ENCODE data around the gene THBS3. TPM values are rescaled to one million over a fixed set of nuclear protein-coding genes. Genes with fewer than 3 reads are reported as not detected.

The THBS3 gene
- total and polyA plus RNA-seq, 2 of the 13 experiments (the other 11 are each of a cell fraction or from before 2014, with no cell fraction given): 0.86 to 3.6 TPM

DNA sequence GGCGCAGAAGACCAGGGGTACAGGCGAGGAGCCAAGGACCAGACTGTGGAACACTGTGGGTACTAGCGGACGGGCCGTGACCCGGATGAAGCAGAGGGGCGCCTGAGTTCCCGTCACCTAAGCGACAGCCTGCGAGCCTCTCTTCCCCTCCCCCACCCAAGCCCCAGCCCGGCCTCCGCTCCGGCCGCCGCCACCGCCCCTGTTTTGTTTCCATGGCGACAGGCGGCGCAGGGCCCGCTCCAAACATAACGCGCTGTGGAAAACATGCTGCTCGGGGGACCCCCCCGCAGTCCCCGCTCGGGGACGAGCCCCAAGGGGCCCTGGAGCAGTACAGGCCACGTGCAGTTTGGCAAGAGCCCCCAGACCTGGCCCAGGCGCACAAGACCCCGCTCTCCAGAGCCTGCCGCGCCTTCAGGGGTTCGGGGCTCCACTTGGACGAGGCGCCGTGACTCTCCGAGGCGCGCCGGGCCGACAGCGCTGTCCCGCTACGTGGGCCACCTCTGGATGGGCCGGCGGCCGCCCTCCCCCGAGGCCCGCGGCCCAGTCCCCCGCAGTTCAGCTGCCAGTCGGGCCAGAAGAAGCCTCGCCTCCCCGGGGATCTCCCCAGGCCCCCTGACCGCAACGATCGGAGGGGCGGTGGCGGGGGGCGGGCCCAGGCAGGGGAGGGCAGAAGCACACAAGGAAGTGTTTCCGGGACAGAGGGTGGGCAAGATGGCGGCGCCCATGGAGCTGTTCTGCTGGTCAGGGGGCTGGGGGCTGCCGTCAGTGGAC is 1.0 kb upstream of the THBS3 start, which contains the start of gene MTX1 (continued):
- TF ChIP-seq, protein P1, sequence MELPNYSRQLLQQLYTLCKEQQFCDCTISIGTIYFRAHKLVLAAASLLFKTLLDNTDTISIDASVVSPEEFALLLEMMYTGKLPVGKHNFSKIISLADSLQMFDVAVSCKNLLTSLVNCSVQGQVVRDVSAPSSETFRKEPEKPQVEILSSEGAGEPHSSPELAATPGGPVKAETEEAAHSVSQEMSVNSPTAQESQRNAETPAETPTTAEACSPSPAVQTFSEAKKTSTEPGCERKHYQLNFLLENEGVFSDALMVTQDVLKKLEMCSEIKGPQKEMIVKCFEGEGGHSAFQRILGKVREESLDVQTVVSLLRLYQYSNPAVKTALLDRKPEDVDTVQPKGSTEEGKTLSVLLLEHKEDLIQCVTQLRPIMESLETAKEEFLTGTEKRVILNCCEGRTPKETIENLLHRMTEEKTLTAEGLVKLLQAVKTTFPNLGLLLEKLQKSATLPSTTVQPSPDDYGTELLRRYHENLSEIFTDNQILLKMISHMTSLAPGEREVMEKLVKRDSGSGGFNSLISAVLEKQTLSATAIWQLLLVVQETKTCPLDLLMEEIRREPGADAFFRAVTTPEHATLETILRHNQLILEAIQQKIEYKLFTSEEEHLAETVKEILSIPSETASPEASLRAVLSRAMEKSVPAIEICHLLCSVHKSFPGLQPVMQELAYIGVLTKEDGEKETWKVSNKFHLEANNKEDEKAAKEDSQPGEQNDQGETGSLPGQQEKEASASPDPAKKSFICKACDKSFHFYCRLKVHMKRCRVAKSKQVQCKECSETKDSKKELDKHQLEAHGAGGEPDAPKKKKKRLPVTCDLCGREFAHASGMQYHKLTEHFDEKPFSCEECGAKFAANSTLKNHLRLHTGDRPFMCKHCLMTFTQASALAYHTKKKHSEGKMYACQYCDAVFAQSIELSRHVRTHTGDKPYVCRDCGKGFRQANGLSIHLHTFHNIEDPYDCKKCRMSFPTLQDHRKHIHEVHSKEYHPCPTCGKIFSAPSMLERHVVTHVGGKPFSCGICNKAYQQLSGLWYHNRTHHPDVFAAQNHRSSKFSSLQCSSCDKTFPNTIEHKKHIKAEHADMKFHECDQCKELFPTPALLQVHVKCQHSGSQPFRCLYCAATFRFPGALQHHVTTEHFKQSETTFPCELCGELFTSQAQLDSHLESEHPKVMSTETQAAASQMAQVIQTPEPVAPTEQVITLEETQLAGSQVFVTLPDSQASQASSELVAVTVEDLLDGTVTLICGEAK (IDR thresholded peaks at IDR 0.05): no peak
- TF ChIP-seq, protein P1 (CRISPR knock-in tag; IDR thresholded peaks at IDR 0.05): peak; percentile 36
- TF ChIP-seq, protein P2, sequence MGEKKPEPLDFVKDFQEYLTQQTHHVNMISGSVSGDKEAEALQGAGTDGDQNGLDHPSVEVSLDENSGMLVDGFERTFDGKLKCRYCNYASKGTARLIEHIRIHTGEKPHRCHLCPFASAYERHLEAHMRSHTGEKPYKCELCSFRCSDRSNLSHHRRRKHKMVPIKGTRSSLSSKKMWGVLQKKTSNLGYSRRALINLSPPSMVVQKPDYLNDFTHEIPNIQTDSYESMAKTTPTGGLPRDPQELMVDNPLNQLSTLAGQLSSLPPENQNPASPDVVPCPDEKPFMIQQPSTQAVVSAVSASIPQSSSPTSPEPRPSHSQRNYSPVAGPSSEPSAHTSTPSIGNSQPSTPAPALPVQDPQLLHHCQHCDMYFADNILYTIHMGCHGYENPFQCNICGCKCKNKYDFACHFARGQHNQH (CRISPR knock-in tag; IDR thresholded peaks at IDR 0.05): peak; percentile 60; the same call in 1 of the 2 replicates
- TF ChIP-seq, protein P3, sequence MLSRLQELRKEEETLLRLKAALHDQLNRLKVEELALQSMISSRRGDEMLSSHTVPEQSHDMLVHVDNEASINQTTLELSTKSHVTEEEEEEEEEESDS (CRISPR knock-in tag; IDR thresholded peaks at IDR 0.05; ENCODE audit: borderline replicate concordance): no peak
- TF ChIP-seq, protein P4, sequence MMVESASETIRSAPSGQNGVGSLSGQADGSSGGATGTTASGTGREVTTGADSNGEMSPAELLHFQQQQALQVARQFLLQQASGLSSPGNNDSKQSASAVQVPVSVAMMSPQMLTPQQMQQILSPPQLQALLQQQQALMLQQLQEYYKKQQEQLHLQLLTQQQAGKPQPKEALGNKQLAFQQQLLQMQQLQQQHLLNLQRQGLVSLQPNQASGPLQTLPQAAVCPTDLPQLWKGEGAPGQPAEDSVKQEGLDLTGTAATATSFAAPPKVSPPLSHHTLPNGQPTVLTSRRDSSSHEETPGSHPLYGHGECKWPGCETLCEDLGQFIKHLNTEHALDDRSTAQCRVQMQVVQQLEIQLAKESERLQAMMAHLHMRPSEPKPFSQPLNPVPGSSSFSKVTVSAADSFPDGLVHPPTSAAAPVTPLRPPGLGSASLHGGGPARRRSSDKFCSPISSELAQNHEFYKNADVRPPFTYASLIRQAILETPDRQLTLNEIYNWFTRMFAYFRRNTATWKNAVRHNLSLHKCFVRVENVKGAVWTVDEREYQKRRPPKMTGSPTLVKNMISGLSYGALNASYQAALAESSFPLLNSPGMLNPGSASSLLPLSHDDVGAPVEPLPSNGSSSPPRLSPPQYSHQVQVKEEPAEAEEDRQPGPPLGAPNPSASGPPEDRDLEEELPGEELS (CRISPR knock-in tag; IDR thresholded peaks at IDR 0.05): no peak
- TF ChIP-seq XBP1 (CRISPR knock-in tag; IDR thresholded peaks at IDR 0.05) (no peak), KLF6 (CRISPR knock-in tag; IDR thresholded peaks at IDR 0.05) (no peak), ATF1 (CRISPR knock-in tag; IDR thresholded peaks at IDR 0.05) (no peak), ZNF292 (CRISPR knock-in tag; IDR thresholded peaks at IDR 0.05; ENCODE audit: borderline replicate concordance, low read depth) (no peak), LCORL (IDR thresholded peaks at IDR 0.05) (no peak), LCORL (CRISPR knock-in tag; IDR thresholded peaks at IDR 0.05) (no peak)
